Osteoblast (primary cell): ENCODE data around the gene RNF5. TPM values are rescaled to one million over a fixed set of nuclear protein-coding genes. Genes with fewer than 3 reads are reported as not detected.
A peak's percentile ranks its signal among the peaks of the same experiment; 100 is the strongest.
"Not testable (repeated sequence)": the region's sequence is repeated elsewhere in the genome, so short reads cannot be mapped to it uniquely, and the experiment has no call there.

Experiments
- DNase-seq: peaks from one replicate; pipeline ENCODE4 v3.0.0; 2011; ENCODE audit warnings: low spot score, mixed read lengths; ENCODE audit not compliant: insufficient read length; ENCODE audit errors: missing footprints
- H2AFZ ChIP-seq: 2 replicates; pipeline ENCODE4 v1.6.0; 2011; ENCODE audit warnings: mild to moderate bottlenecking, low read length
- H3K27ac ChIP-seq: 2 replicates; pipeline ENCODE4 v1.5.1; 2011; ENCODE audit warnings: mild to moderate bottlenecking, low read depth, low read length, moderate library complexity
- H3K27me3 ChIP-seq: 2 replicates; pipeline ENCODE4 v1.6.0; 2012; ENCODE audit warnings: mild to moderate bottlenecking, control low read depth, inconsistent platforms, low read length, moderate library complexity; ENCODE audit not compliant: insufficient read depth
- H3K36me3 ChIP-seq: 2 replicates; pipeline ENCODE4 v1.5.1; 2011; ENCODE audit warnings: mild to moderate bottlenecking, low read length, control low read depth, moderate library complexity; ENCODE audit not compliant: insufficient read depth
- H3K4me1 ChIP-seq: 2 replicates; pipeline ENCODE4 v1.5.1; 2011; ENCODE audit warnings: mild to moderate bottlenecking, low read length, control low read depth, moderate library complexity; ENCODE audit not compliant: insufficient read depth
- H3K4me2 ChIP-seq: 2 replicates; pipeline ENCODE4 v1.6.0; 2011; ENCODE audit warnings: mild to moderate bottlenecking, low read length; ENCODE audit not compliant: insufficient read depth
- H3K4me3 ChIP-seq: fragments of 200-600 bp; sonication (generic); 3 replicates; pipeline ENCODE4 v1.5.1; 2012; ENCODE audit warnings: mild to moderate bottlenecking, low read length, inconsistent platforms; ENCODE audit not compliant: insufficient read depth
- H3K79me2 ChIP-seq: 2 replicates; pipeline ENCODE4 v1.6.0; 2012; ENCODE audit warnings: mild to moderate bottlenecking, low read length, control low read depth, inconsistent platforms; ENCODE audit not compliant: insufficient read depth
- H3K9me3 ChIP-seq: 2 replicates; pipeline ENCODE4 v1.5.1; 2011; ENCODE audit warnings: low read depth, low read length, control low read depth
- H4K20me1 ChIP-seq: 2 replicates; pipeline ENCODE4 v1.6.0; 2012; ENCODE audit warnings: mild to moderate bottlenecking, low read length, control low read depth; ENCODE audit not compliant: insufficient read depth
- total RNA-seq: library from RNA; depleted of rRNA; stranded (reverse); fragments of >200 nt; gene quantifications from 2 replicates; pipeline ENCODE4 v1.2.3, GENCODE V29; 2012
- TF ChIP-seq, protein P1 (sequence below): IDR thresholded peaks from 2 replicates; pipeline ENCODE4 v1.5.1; 2011; ENCODE audit warnings: mild to moderate bottlenecking, low read depth, low read length, moderate library complexity; ENCODE audit errors: extremely low read depth

Gene RNF5
- total RNA-seq, 1 donor = 32.9 TPM

DNA sequence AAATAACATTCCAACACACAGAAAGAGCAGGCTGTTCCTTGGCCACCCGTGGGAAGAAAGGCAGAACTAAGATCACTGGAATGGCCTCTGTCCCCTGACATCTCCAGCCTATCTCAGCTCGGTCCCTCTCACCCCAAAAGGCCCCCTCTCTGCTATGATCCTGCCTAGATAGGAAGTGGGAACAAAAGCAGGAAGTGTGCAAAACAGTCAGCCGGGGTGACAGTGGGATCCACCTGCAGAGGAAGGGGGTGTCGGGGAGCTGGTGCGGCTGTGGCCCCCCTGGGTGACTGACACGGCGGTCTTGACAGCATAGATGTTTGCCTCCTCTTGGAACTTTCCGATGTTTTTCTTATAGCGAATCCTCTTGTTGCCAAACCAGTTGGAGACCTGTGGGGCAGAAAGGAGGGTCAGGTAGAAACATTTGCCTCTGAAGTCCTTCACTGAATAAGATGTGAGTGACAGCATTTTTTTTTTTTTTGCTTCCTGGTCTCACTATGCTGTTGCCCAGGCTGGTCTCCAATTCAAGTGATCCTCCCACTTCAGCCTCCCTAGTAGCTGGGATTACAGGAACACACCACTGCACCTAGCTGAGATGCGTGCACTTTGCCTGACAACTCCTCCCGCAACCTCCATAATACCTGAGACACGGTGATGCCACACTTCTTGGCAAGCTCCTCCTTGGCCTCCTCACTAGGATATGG is 9.0 kb downstream of the RNF5 start:
- Histone ChIP-seq H2AFZ (no peak overlapping the region), H3K27me3 (no peaks in the 10 kb centered on the region), H3K4me1 (peaks cover 5% of the 10 kb centered on the region), H3K36me3 (peaks cover 40% of the 10 kb centered on the region), H3K27ac (peak overlapping the region; percentile 51), H3K79me2 (peaks cover 21% of the 10 kb centered on the region), H3K4me3 (no peak overlapping the region), H3K4me2 (no peak overlapping the region), H3K9me3 (no peaks in the 10 kb centered on the region), H4K20me1 (no peaks in the 10 kb centered on the region)
- TF ChIP-seq, protein P1, sequence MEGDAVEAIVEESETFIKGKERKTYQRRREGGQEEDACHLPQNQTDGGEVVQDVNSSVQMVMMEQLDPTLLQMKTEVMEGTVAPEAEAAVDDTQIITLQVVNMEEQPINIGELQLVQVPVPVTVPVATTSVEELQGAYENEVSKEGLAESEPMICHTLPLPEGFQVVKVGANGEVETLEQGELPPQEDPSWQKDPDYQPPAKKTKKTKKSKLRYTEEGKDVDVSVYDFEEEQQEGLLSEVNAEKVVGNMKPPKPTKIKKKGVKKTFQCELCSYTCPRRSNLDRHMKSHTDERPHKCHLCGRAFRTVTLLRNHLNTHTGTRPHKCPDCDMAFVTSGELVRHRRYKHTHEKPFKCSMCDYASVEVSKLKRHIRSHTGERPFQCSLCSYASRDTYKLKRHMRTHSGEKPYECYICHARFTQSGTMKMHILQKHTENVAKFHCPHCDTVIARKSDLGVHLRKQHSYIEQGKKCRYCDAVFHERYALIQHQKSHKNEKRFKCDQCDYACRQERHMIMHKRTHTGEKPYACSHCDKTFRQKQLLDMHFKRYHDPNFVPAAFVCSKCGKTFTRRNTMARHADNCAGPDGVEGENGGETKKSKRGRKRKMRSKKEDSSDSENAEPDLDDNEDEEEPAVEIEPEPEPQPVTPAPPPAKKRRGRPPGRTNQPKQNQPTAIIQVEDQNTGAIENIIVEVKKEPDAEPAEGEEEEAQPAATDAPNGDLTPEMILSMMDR = no peak
- peak; percentile 15 for DNase-seq

DNA sequence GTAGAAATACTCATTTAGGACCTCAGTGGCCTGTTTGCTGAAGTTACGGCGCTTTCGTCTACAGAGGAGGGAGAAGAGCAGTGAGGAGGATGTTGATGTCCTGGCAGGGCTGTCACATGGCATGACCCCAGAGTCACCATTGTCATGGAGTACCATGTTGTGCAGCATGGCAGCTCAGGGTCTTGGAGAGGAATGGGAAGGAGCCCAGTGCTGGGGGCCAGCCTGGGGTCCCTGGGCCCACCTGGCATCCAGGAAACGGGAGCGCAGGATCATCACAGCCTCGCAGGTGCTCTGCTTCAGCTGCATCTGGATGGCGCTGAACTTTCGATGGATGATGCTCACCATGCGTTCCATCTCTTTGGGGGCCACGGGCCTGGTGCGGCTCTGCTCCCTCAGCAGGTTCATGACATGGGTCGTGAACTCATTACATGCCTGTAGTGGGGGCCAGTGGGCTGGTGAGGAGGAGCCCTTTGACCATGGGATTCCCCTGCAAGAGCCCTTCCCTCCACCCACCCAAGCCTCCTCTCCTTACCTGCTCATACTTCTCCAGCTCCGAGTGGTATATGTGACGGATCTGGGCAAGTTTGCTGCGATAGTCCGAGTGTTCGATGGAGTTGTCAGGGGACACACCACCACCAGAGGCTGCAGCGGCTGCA is 9.6 kb downstream of the RNF5 start:
- peak; percentile 62 for DNase-seq
- Histone ChIP-seq H3K4me3 (peak overlapping the region; percentile 80), H3K79me2 (peaks cover 21% of the 10 kb centered on the region), H3K4me1 (peaks cover 10% of the 10 kb centered on the region), H3K4me2 (peak overlapping the region; percentile 78), H3K36me3 (peaks cover 34% of the 10 kb centered on the region)
- H3K9me3 ChIP-seq, H4K20me1 ChIP-seq, H3K27me3 ChIP-seq, H3K27ac ChIP-seq, H2AFZ ChIP-seq: not testable (repeated sequence)

DNA sequence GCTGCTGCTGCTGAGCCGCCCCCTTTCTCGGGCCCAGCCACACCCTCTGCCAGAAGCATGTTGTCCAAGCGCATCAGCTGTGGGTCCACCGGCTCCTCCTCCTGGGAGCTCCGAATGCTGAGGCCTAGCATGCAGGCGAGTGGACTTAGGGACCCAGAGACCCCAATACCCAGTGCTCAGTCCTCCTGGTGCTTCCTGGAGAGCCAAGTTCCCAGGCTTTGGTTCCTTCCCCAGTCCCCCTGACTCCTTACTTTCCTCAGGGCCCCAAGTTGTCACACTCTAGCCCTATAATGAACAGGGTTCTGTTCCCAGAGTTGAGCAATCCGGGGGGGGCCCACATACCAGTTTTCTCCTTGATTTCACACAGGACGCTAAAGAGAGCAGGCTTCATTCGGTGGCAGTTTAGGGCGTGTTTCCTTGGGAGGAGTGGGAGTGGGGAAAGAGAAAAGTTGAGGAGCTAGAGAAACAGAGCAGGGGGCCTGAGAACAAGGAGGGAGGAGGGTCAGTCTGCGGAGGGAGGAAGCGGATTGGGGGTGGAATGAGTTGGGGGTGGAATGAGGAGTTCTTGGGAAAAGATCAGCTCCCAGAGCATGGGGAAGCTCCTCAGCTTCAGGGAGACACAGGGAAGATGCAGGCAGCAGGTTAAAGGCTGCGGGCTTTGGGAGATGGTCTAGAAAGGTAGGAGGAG is 10.3 kb downstream of the RNF5 start:
- no peak overlapping the region for H2AFZ ChIP-seq
- H3K27ac ChIP-seq = peak overlapping the region; percentile 47
- H4K20me1 ChIP-seq = no peaks in the 10 kb centered on the region
- H3K9me3 ChIP-seq = no peaks in the 10 kb centered on the region
- peaks cover 11% of the 10 kb centered on the region for H3K4me1 ChIP-seq
- peak overlapping the region; percentile 78 for H3K4me2 ChIP-seq
- peak; percentile 66 for DNase-seq
- peak overlapping the region; percentile 80 for H3K4me3 ChIP-seq
- H3K36me3 ChIP-seq = peaks cover 30% of the 10 kb centered on the region
- H3K79me2 ChIP-seq = peaks cover 21% of the 10 kb centered on the region
- TF ChIP-seq, protein P1 = no peak
- no peaks in the 10 kb centered on the region for H3K27me3 ChIP-seq

DNA sequence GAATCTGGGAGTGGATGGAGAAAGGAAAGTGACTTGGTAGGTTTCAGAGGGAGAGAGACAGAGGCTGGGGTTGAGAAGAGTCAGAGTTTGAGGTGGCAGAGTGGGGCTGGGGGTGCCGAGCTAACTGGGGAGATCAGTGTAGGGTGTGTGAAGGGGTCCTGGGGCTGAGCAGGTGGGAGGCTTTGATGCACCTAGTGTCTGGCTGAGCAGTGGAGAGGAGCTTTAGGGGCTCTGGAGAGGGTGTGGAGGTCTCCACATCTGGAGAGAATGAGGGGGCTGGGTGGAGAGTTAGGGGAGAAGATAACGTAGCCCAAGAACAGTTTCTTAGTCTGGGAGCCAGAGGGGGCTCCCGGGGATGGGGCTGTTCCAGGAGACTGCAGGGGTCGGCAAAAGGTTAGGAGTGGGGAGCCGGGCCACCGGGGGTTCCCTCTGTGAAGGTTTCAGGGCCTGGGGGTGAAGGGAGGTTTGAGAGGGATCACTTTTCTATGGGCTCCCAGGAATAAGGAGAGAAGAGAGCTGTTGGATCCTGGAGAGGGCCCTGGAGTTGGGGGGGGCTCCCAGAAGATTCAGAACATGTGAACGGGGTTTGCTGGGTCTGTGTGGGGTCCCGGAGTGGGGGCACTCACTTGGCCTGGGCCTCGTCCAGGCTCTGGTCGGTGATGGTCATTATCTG is 11.0 kb downstream of the RNF5 start:
- Histone ChIP-seq H3K27ac (peak overlapping the region; percentile 47), H4K20me1 (no peaks in the 10 kb centered on the region), H3K27me3 (no peaks in the 10 kb centered on the region), H3K4me2 (peak overlapping the region; percentile 78), H3K36me3 (peaks cover 23% of the 10 kb centered on the region), H3K9me3 (no peaks in the 10 kb centered on the region), H3K4me3 (peak overlapping the region; percentile 80), H2AFZ (no peak overlapping the region), H3K4me1 (peaks cover 11% of the 10 kb centered on the region), H3K79me2 (peaks cover 21% of the 10 kb centered on the region)
- TF ChIP-seq, protein P1 = no peak
- peak; percentile 71 for DNase-seq
